Activated naive CD8-positive, alpha-beta T cell treated with anti-CD3 and anti-CD28 coated beads, Interleukin-2, amount 50 U/mL, for 24 hours (primary cell): ENCODE data around the gene MLNR.
A peak's percentile ranks its signal among the peaks of the same experiment; 100 is the strongest.

Source experiments
- ATAC-seq: fragments of 150-1000 bp; cut with Tn5 transposase; one replicate; pipeline ENCODE4 v1.10.0; 2021
- DNase-seq: peaks from one replicate; pipeline ENCODE4 v3.0.0; 2021
- H3K27ac Mint-ChIP-seq: one replicate; pipeline ENCODE4 v1.8.0; 2021; ENCODE audit warnings: mild to moderate bottlenecking, mixed read lengths
- H3K27me3 Mint-ChIP-seq: one replicate; pipeline ENCODE4 v1.8.0; 2021; ENCODE audit warnings: mixed read lengths
- H3K36me3 Mint-ChIP-seq: one replicate; pipeline ENCODE4 v1.8.0; 2021; ENCODE audit warnings: low read depth, mixed read lengths
- H3K4me1 Mint-ChIP-seq: one replicate; pipeline ENCODE4 v1.8.0; 2021; ENCODE audit warnings: mixed read lengths
- H3K4me3 Mint-ChIP-seq: one replicate; pipeline ENCODE4 v1.8.0; 2021; ENCODE audit warnings: mild to moderate bottlenecking, moderate library complexity, mixed read lengths
- H3K9me3 Mint-ChIP-seq: one replicate; pipeline ENCODE4 v1.8.0; 2021; ENCODE audit warnings: mixed read lengths

The MLNR gene

DNA sequence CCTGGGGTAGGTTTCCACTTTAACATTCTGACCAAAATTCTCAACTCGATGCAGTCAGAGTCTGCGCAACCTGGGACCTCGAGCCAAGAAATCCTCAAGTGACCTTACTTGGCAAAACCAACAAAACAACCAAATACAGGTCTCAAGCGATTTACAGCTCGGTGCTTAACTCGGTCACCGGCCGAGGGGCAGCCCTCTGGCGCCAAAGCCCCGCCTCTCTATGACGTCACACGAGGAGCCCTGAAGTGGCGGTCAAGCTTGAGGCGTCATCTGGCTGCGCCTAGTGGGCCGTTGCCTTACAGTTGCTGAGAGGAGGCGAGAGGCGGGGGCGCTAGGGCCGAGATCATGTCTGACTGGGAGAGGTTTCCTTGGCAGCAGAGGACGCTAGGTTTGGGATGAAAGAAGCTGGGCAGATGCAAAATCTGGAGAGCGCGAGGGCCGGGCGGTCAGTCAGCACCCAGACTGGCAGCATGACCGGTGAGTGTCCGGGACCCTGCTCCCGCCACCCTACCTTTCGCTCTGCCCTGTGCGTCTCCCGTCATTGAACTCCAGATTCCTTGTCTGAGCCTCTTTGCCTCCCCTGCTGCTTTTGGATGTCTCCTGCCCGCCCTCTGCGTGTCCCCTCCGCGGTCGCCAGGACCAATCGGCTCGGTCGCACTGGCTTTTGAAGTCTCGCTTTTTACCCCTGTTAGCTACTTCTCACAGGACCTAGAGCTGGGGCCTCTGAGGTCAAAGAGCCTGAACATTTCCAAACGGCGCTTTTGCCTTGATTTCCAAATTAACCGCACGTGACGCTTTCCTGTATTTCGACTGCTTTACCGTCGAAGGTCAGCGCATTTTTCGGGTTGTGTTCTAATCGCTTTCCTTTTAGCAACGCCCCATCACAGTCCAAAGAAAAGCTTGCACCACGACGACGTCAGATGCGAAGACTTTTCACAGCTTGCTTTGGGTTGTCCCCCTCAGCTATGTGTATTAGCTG lies 27.8 kb downstream of the MLNR start, which contains the start of gene CDADC1:
Gene CDADC1, plus strand, starts transcription at position 283 of the 979 bp plus-strand sequence. Its CDS starts 113 bp downstream, at position 396.
- peak within 1 kb of the TSS; percentile 99 for H3K4me3 Mint-ChIP-seq

DNA sequence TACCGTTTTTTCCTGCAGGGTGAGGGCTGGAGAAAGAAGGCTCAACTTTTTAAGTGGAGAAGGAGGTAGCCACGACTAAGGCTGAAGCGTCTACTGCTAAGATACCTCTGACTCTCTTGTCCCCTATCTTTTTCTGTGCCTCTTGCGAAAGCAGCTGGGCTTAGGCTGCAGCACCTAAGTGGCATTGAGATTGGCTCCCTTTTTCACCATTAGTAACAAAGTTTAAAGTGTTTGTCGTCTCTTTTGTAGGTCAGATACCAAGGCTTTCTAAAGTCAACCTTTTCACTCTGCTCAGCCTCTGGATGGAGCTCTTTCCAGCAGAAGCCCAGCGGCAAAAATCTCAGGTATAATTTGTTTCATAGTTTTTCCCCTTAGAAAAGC lies 28.5 kb downstream of the MLNR start:
- no peak for DNase-seq
- H3K36me3 Mint-ChIP-seq = peaks cover 8% of the 10 kb centered on the region
- H3K4me1 Mint-ChIP-seq = peaks cover 48% of the 10 kb centered on the region
- no peaks in the 10 kb centered on the region for H3K27me3 Mint-ChIP-seq
- H3K4me3 Mint-ChIP-seq = peak overlapping the region; percentile 99
- peak overlapping the region; percentile 96 for H3K27ac Mint-ChIP-seq
- no peak for ATAC-seq
- H3K9me3 Mint-ChIP-seq = no peaks in the 10 kb centered on the region

More for the DNA sequence above, 27.8 kb downstream of the MLNR start, which contains the start of gene CDADC1:
- H3K36me3 Mint-ChIP-seq = peaks cover 3% of the 10 kb centered on the region
- peak within 1 kb of the TSS; percentile 96 for H3K27ac Mint-ChIP-seq
- peak; percentile 95 for ATAC-seq
- peaks cover 42% of the 10 kb centered on the region for H3K4me1 Mint-ChIP-seq
- no peaks in the 10 kb centered on the region for H3K9me3 Mint-ChIP-seq
- DNase-seq = peak; percentile 98
- H3K27me3 Mint-ChIP-seq = no peaks in the 10 kb centered on the region

DNA sequence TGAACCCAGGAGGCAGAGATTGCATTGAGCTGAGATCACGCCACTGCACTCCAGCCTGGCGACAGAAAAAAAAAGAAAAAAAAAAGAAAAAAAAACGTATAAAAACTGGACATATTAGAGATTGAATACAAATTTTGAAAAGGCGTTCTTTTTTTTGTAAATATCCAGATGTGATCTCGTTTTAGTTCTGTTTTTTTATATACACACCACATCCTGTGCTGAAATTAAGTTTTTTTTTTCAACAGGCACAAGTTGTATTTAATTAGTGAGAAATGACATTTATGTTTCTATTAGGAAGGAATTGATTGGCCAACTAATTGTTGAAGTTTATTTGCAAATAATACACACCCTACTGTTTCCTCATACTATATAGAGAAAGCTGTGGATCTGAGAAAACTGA lies 31.2 kb downstream of the MLNR start:
- Mint-ChIP-seq H3K9me3 (no peaks in the 10 kb centered on the region), H3K27me3 (no peaks in the 10 kb centered on the region), H3K4me1 (peaks cover 68% of the 10 kb centered on the region), H3K27ac (no peak overlapping the region), H3K4me3 (no peak overlapping the region), H3K36me3 (peaks cover 25% of the 10 kb centered on the region)
- DNase-seq (no peak), ATAC-seq (no peak)

DNA sequence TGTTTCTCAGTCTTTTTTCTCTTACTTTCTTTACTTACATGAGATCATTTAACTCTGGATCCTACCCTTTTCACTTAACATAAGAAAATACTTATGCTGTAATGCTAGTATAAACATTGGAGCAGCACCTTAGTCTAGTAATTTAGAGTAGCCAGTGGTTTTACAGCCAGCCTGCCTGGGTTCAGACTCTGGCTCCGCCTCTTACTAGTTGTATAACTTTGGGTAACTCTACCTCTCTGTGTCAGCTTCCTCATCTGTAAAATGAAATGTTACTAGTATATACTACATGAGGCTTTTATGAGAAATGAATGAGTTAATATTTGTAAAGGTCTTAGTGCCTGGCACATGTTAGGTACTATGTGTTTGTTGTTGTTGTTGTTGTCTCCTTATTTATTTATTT lies 33.2 kb downstream of the MLNR start:
- peaks cover 34% of the 10 kb centered on the region for H3K36me3 Mint-ChIP-seq
- no peak overlapping the region for H3K4me3 Mint-ChIP-seq
- no peaks in the 10 kb centered on the region for H3K27me3 Mint-ChIP-seq
- ATAC-seq (no peak), DNase-seq (no peak)
- H3K27ac Mint-ChIP-seq = no peak overlapping the region
- H3K9me3 Mint-ChIP-seq = no peaks in the 10 kb centered on the region
- peaks cover 68% of the 10 kb centered on the region for H3K4me1 Mint-ChIP-seq

DNA sequence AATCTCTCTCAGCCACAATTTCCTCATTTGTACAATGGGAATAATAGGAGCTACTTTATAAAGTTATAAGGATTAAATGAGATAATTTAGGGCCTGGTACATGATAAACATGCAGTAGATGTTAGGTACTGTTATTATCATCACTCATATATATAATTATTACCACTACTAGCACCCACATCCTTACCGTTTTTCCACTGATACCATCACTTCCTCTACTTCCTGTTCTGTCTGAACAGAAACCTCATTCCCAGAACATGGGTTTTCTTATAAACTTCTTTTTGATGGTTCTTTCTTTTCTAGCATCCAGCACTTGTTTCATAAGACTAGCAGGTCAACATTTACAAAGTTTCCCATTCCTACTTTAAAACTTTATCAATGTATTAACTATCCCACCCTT lies 33.9 kb downstream of the MLNR start:
- Mint-ChIP-seq H3K4me1 (peaks cover 62% of the 10 kb centered on the region), H3K4me3 (no peak overlapping the region), H3K27me3 (no peaks in the 10 kb centered on the region), H3K27ac (peak overlapping the region; percentile 68), H3K36me3 (peaks cover 34% of the 10 kb centered on the region), H3K9me3 (no peaks in the 10 kb centered on the region)
- ATAC-seq = no peak
- no peak for DNase-seq

GRCh38 chr13:49256841-49257240 lies 36.7 kb downstream of the MLNR start:
- no peak for ATAC-seq
- Mint-ChIP-seq H3K36me3 (peaks cover 48% of the 10 kb centered on the region), H3K27ac (no peak overlapping the region), H3K27me3 (no peaks in the 10 kb centered on the region), H3K9me3 (no peaks in the 10 kb centered on the region), H3K4me3 (no peak overlapping the region), H3K4me1 (peaks cover 45% of the 10 kb centered on the region)
- DNase-seq = no peak

DNA sequence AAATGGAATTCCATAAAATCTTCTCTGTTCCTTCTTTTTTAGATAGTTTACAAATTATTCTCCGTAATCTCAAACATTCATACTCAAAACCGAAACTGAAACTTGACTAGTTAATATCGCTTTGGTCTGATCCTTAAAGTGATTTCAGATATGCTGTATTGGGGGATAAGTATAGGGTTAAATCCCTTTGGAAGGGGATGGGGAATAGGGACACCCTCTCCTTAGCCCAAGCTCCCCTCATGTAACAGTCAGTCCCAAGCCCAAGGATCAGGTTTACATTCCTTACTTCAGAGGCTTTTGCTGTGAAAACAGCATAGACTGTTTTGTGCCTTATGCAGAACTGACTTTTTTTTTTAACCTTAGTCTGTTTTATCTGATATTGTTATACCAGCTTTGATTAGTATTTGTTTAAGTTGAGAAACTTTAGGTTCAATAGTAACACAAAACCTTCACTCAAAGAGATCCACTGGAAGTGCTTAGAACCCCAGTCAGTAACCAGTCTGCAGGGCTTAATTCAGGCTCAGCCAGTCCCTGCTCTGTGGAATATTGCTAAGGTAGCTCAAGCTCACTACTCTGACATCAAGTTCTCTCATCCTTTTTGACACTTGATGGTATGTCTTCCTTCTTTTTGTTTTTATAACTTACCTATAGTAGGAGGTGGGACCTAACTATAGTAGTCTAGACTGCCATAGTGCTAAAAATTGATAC lies 38.1 kb downstream of the MLNR start:
- DNase-seq (no peak), ATAC-seq (no peak)
- Mint-ChIP-seq H3K27me3 (no peaks in the 10 kb centered on the region), H3K27ac (peak overlapping the region; percentile 64), H3K4me3 (peak overlapping the region; percentile 77), H3K4me1 (peaks cover 36% of the 10 kb centered on the region), H3K36me3 (peaks cover 47% of the 10 kb centered on the region), H3K9me3 (no peaks in the 10 kb centered on the region)

GRCh38 chr13:49259586-49259985 lies 39.4 kb downstream of the MLNR start:
- ATAC-seq = no peak
- no peaks in the 10 kb centered on the region for H3K27me3 Mint-ChIP-seq
- no peak overlapping the region for H3K4me3 Mint-ChIP-seq
- H3K9me3 Mint-ChIP-seq = no peaks in the 10 kb centered on the region
- H3K27ac Mint-ChIP-seq = no peak overlapping the region
- peaks cover 23% of the 10 kb centered on the region for H3K4me1 Mint-ChIP-seq
- peaks cover 45% of the 10 kb centered on the region for H3K36me3 Mint-ChIP-seq
- no peak for DNase-seq

DNA sequence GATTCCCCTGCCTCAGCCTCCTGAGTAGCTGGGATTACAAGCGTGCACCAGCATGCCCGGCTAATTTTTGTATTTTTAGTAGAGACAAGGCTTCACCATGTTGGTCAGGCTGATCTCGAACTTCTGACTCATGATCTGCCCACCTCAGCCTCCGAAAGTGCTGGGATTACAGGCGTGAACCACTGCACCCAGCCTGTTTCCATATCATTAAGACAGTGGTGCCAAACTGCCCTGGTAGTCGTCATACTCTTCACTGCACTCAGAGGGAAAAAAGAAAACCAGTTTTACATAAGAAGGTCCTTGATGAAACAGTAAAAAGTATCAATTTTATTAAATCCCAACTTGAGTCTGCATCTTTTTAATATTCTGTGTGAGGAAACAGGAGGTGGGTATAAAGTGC lies 42.5 kb downstream of the MLNR start:
- H3K4me3 Mint-ChIP-seq = no peak overlapping the region
- H3K27ac Mint-ChIP-seq = no peak overlapping the region
- DNase-seq = no peak
- H3K36me3 Mint-ChIP-seq = peaks cover 31% of the 10 kb centered on the region
- H3K27me3 Mint-ChIP-seq = no peaks in the 10 kb centered on the region
- no peaks in the 10 kb centered on the region for H3K9me3 Mint-ChIP-seq
- ATAC-seq = no peak
- H3K4me1 Mint-ChIP-seq = peaks cover 7% of the 10 kb centered on the region

GRCh38 chr13:49265822-49266221 lies 45.7 kb downstream of the MLNR start:
- no peak overlapping the region for H3K4me3 Mint-ChIP-seq
- no peaks in the 10 kb centered on the region for H3K27me3 Mint-ChIP-seq
- no peak for DNase-seq
- peaks cover 17% of the 10 kb centered on the region for H3K36me3 Mint-ChIP-seq
- H3K9me3 Mint-ChIP-seq = no peaks in the 10 kb centered on the region
- no peak for ATAC-seq
- H3K4me1 Mint-ChIP-seq = peaks cover under 1% of the 10 kb centered on the region
- no peak overlapping the region for H3K27ac Mint-ChIP-seq

DNA sequence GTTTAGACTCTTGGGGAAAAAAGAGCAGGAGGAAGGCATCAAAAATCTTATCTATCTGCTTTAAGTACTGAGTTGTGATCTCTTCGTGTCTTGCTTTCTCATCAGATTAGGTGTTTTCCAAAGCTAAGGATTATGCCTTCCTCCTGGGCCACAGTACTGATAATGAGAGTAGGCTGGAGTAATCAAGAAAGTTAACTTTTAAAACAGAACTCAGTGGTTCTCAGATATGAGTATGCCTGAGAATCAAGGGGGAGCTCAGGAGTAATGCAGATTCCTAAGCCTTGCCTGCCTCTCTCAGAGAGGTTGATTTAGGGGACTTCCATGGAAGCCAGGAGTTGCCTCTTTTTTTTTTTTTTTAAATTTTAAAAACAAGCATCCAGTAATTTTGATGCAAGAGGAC lies 51.1 kb downstream of the MLNR start:
- no peaks in the 10 kb centered on the region for H3K9me3 Mint-ChIP-seq
- ATAC-seq = peak; percentile 78
- no peaks in the 10 kb centered on the region for H3K27me3 Mint-ChIP-seq
- H3K36me3 Mint-ChIP-seq = peaks cover 11% of the 10 kb centered on the region
- H3K4me1 Mint-ChIP-seq = peaks cover 17% of the 10 kb centered on the region
- H3K4me3 Mint-ChIP-seq = no peak overlapping the region
- H3K27ac Mint-ChIP-seq = no peak overlapping the region
- no peak for DNase-seq
